ENCODE data around the gene CDS1. TPM values are rescaled to one million over a fixed set of nuclear protein-coding genes. Genes with fewer than 3 reads are reported as not detected.

CDS1 gene
- total RNA-seq, 6 donors from 2014 or later = 6.5 to 39.8 (median 19.2) TPM

GRCh38 chr4:84615355-84615754 is 32.4 kb downstream of the CDS1 start:
- Histone ChIP-seq H3K4me3 (no peak overlapping the region), H3K36me3 (no peaks in the 10 kb centered on the region), H3K27me3 (no peaks in the 10 kb centered on the region), H3K4me1 (no peaks in the 10 kb centered on the region), H3K27ac (no peak overlapping the region), H3K9me3 (no peaks in the 10 kb centered on the region)
- TF ChIP-seq POLR2AphosphoS5 (IDR thresholded peaks at IDR 0.05) (no peak), POLR2A (IDR thresholded peaks at IDR 0.05) (no peak), EP300 (IDR thresholded peaks at IDR 0.05) (no peak), CTCF (IDR thresholded peaks at IDR 0.05) (no peak)
- no peak for ATAC-seq (ENCODE audit: low FRiP score in 2 of 2)
- 77 to 92% methylated on average over 5 of the region's 5 CpGs for WGBS, 2 donors
- no peak for DNase-seq

- no peak for TF ChIP-seq EP300 (IDR thresholded peaks at IDR 0.05)
- no peak for TF ChIP-seq CTCF (IDR thresholded peaks at IDR 0.05)
- 73 to 85% methylated on average over 1 of the region's 1 CpG for WGBS, 2 donors
- no peak for DNase-seq
- H3K27ac ChIP-seq = no peak overlapping the region
- H3K4me1 ChIP-seq = no peaks in the 10 kb centered on the region
- no peaks in the 10 kb centered on the region for H3K9me3 ChIP-seq
- no peaks in the 10 kb centered on the region for H3K27me3 ChIP-seq
- no peak overlapping the region for H3K4me3 ChIP-seq
- ATAC-seq (ENCODE audit: low FRiP score in 2 of 2) = no peak
- no peaks in the 10 kb centered on the region for H3K36me3 ChIP-seq
These were observed 40.0 kb downstream of the CDS1 start for GRCh38 chr4:84622959-84623358.

- WGBS, 2 donors = 95% methylated on average over 11 of the region's 11 CpGs
- no peaks in the 10 kb centered on the region for H3K27me3 ChIP-seq
These were observed 40.7 kb downstream of the CDS1 start for GRCh38 chr4:84623661-84624060.

GRCh38 chr4:84626673-84627072 is 43.7 kb downstream of the CDS1 start:
- TF ChIP-seq POLR2AphosphoS5 (IDR thresholded peaks at IDR 0.05) (no peak), EP300 (IDR thresholded peaks at IDR 0.05) (no peak), POLR2A (IDR thresholded peaks at IDR 0.05) (no peak), CTCF (IDR thresholded peaks at IDR 0.05) (no peak)
- ATAC-seq (ENCODE audit: low FRiP score in 2 of 2) (no peak), DNase-seq (no peak)
- no peak overlapping the region for H3K27ac ChIP-seq
- no peak overlapping the region for H3K4me3 ChIP-seq
- no peaks in the 10 kb centered on the region for H3K27me3 ChIP-seq
- H3K9me3 ChIP-seq = no peaks in the 10 kb centered on the region
- H3K4me1 ChIP-seq = no peaks in the 10 kb centered on the region
- WGBS, 2 donors = 76 to 84% methylated on average over 5 of the region's 5 CpGs
- no peaks in the 10 kb centered on the region for H3K36me3 ChIP-seq

More at GRCh38 chr4:84623661-84624060, 40.7 kb downstream of the CDS1 start:
- Histone ChIP-seq H3K27ac (no peak overlapping the region), H3K9me3 (no peaks in the 10 kb centered on the region), H3K36me3 (no peaks in the 10 kb centered on the region), H3K4me1 (no peaks in the 10 kb centered on the region), H3K4me3 (no peak overlapping the region)
- ATAC-seq (ENCODE audit: low FRiP score in 2 of 2) = no peak
- TF ChIP-seq POLR2AphosphoS5 (IDR thresholded peaks at IDR 0.05) (no peak), EP300 (IDR thresholded peaks at IDR 0.05) (no peak), CTCF (IDR thresholded peaks at IDR 0.05) (no peak), POLR2A (IDR thresholded peaks at IDR 0.05) (no peak)
- DNase-seq = no peak

- ATAC-seq (ENCODE audit: low FRiP score in 2 of 2) (no peak), DNase-seq (no peak)
- TF ChIP-seq CTCF (IDR thresholded peaks at IDR 0.05) = no peak
- no peak for TF ChIP-seq POLR2AphosphoS5 (IDR thresholded peaks at IDR 0.05)
- TF ChIP-seq POLR2A (IDR thresholded peaks at IDR 0.05) = no peak
- no peak for TF ChIP-seq EP300 (IDR thresholded peaks at IDR 0.05)
- Histone ChIP-seq H3K9me3 (no peaks in the 10 kb centered on the region), H3K36me3 (no peaks in the 10 kb centered on the region), H3K27ac (no peak overlapping the region), H3K4me1 (no peaks in the 10 kb centered on the region), H3K4me3 (no peak overlapping the region), H3K27me3 (no peaks in the 10 kb centered on the region)
- 84 to 87% methylated on average over 3 of the region's 3 CpGs for WGBS, 2 donors
These were observed 48.6 kb downstream of the CDS1 start for GRCh38 chr4:84631573-84631972.

All from upper lobe of left lung (tissue), 6 donors.